WERI-Rb-1 (cell line): ENCODE data around the gene NRXN2.

Source experiments
- DNase-seq: peaks from one replicate; pipeline ENCODE4 v3.0.0-alpha.2; 2020
- H3K27ac ChIP-seq: fragments of 250-450 bp; sonication (Bioruptor Pico); 2 replicates; pipeline ENCODE4 v1.5.1; 2020; ENCODE audit warnings: mild to moderate bottlenecking, moderate library complexity
- H3K27me3 ChIP-seq: fragments of 250-450 bp; sonication (Bioruptor Pico); 2 replicates; pipeline ENCODE4 v1.5.1; 2021; ENCODE audit warnings: mild to moderate bottlenecking, low read depth, moderate library complexity; ENCODE audit not compliant: insufficient read depth, severe bottlenecking
- H3K36me3 ChIP-seq: fragments of 250-450 bp; sonication (Bioruptor Pico); 2 replicates; pipeline ENCODE4 v1.5.1; 2020; ENCODE audit warnings: mild to moderate bottlenecking, moderate library complexity
- H3K4me3 ChIP-seq: 2 replicates; pipeline ENCODE4 v1.5.1; 2011; ENCODE audit warnings: low read depth, mild to moderate bottlenecking, control low read depth, low read length
- H3K9me3 ChIP-seq: fragments of 250-450 bp; sonication (Bioruptor Pico); 2 replicates; pipeline ENCODE4 v1.5.1; 2021; ENCODE audit warnings: mild to moderate bottlenecking, moderate library complexity; ENCODE audit not compliant: severe bottlenecking
- TF ChIP-seq, protein P1 (sequence below): IDR thresholded peaks from 2 replicates; pipeline ENCODE4 v1.5.1; 2011; ENCODE audit warnings: low read depth, mild to moderate bottlenecking, control low read depth, inconsistent platforms, low read length

Gene NRXN2

DNA sequence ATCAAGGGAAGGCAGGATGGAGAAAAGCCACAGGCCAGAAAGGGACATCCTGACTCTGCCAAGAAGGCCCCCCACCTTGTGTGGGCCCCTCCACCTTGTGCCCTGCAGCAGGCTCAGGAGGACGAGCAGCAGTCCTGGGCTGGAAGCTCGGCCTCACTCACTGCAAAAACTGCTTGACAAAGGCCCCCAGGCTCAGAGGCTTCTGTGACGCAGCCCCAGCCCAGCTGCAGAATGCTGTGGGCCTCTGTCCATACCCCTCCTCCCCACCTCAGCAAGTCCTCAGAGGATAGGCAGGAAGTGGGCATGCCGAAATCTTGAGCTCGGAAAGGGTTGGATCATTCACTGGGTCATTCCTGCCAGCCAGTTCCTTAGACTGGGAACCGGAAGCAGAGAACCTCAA is 61.9 kb downstream of the NRXN2 start:
- no peaks in the 10 kb centered on the region for H3K36me3 ChIP-seq
- no peak overlapping the region for H3K4me3 ChIP-seq
- H3K27ac ChIP-seq, result no peak overlapping the region
- H3K9me3 ChIP-seq, result no peaks in the 10 kb centered on the region
- DNase-seq, result no peak
- TF ChIP-seq, protein P1, sequence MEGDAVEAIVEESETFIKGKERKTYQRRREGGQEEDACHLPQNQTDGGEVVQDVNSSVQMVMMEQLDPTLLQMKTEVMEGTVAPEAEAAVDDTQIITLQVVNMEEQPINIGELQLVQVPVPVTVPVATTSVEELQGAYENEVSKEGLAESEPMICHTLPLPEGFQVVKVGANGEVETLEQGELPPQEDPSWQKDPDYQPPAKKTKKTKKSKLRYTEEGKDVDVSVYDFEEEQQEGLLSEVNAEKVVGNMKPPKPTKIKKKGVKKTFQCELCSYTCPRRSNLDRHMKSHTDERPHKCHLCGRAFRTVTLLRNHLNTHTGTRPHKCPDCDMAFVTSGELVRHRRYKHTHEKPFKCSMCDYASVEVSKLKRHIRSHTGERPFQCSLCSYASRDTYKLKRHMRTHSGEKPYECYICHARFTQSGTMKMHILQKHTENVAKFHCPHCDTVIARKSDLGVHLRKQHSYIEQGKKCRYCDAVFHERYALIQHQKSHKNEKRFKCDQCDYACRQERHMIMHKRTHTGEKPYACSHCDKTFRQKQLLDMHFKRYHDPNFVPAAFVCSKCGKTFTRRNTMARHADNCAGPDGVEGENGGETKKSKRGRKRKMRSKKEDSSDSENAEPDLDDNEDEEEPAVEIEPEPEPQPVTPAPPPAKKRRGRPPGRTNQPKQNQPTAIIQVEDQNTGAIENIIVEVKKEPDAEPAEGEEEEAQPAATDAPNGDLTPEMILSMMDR, result no peak
- no peaks in the 10 kb centered on the region for H3K27me3 ChIP-seq

DNA sequence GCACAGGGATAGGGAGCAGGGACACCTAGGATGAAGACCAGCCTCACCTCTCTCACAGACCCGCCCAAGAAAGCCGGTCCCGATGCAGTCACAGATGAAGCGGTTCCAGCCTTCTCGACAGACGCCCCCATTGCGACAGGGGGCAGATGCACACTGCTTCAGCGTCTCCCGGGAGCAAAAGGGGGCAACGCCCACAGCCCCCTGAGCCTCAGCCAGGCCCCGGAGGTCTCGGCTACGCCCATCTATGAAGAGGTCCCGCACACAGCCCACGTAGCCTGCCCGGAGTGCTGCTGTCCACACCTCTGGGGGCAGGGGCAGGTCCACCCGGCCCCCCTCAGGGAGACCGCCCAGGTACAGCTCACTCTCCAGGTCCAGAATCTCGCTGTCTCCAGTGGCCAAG is 62.3 kb downstream of the NRXN2 start:
- H3K9me3 ChIP-seq, result no peaks in the 10 kb centered on the region
- no peaks in the 10 kb centered on the region for H3K27me3 ChIP-seq
- DNase-seq, result no peak
- no peak overlapping the region for H3K27ac ChIP-seq
- TF ChIP-seq, protein P1, result no peak
- no peaks in the 10 kb centered on the region for H3K36me3 ChIP-seq
- no peak overlapping the region for H3K4me3 ChIP-seq

DNA sequence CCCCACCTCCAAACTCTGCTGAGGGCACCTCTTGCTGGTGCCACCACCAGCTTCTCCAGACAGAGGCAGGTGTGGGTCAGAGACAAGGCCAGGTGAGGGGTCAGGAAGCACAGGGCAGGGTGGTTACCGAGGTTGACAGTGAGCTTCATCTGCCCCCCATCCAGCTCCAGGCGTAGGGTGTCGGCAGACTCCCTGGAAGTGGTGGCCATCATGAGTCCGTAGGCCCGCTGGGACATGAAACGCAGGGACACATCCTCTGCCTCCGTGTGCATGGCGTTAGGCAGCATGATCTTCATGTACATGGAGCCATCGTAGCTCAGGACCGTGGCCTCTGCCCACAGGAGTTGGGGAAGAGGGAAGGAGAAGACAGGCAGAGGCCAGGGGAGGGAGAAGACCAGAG is 62.8 kb downstream of the NRXN2 start:
- TF ChIP-seq, protein P1, result no peak
- no peaks in the 10 kb centered on the region for H3K9me3 ChIP-seq
- no peak overlapping the region for H3K27ac ChIP-seq
- H3K36me3 ChIP-seq, result no peaks in the 10 kb centered on the region
- no peaks in the 10 kb centered on the region for H3K27me3 ChIP-seq
- H3K4me3 ChIP-seq, result no peak overlapping the region
- no peak for DNase-seq

DNA sequence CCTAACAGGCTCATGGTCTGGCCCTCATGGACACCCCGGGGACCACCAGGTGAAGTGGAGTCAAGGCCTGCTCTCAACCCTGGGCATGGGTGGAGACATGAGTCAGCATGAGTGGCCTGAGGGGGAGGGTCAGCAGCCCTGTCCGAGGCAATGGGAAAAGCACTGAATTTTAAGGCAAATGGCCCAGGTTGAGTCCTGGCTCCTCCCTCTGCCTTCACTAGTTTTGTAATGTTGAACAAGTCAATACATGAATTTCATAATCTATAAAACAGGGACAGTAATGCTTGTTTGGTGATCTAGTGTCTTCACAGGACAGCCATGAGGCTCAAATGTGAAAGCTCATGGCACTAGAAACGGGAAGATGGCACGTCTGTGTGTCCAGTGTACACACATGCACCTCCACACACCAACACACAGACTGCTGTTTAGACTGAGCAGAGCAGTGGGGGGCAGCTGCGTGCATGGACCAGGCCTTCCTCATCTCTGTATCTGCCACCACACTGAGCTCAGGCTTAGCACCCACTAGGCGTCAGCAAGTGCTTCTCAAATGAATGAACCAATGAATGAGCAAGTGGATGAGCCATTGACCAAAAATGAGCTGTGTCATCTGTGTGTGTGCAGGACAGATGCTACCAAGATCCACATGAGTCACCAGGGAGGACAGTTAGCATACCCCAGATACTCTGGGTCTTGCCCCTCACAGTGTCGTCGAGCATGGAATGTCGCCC is 63.4 kb downstream of the NRXN2 start:
- DNase-seq, result no peak
- Histone ChIP-seq H3K27ac (no peak overlapping the region), H3K36me3 (no peaks in the 10 kb centered on the region), H3K4me3 (no peak overlapping the region), H3K9me3 (no peaks in the 10 kb centered on the region), H3K27me3 (no peaks in the 10 kb centered on the region)
- TF ChIP-seq, protein P1, result no peak

DNA sequence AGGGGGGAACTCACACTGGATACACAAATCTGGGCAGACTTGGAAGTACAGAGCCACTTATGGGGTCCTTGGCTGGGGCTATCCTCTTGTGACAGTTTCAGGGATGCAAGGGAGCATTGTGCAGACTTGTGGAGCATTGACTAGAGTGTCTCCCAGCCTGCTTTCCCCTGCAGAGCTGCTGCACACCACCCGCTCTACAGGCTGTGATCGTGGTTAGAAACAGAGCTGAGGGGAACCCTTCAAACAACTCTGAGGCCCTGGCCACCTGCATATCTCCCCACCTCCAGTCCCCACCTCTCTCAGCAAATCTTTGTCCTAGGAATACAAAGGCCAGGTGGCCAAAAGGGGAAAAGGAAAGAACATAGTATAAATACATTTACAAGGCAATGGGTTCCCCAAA is 64.7 kb downstream of the NRXN2 start:
- Histone ChIP-seq H3K4me3 (no peak overlapping the region), H3K27ac (no peak overlapping the region), H3K9me3 (no peaks in the 10 kb centered on the region), H3K27me3 (no peaks in the 10 kb centered on the region), H3K36me3 (no peaks in the 10 kb centered on the region)
- TF ChIP-seq, protein P1, result no peak
- DNase-seq, result no peak

DNA sequence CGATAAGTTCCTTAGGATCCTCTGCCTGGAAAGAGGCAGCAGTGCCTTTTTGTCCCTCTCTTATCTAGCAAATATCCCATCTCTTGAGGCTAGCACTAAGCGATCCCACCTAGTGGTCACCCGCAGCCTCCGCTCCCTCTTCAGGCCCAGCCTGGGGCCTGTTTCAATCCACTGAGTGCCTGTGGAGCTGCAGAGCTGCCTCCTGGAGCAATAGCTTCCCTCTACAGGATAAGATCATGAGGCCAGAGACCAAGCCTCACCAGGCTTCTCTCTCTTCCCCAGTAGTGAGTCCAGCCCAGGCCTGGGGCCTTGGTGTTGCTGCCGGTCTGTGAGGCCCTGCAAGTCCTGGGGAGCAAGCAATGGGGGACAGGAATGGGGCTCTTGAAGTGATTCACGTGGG is 66.1 kb downstream of the NRXN2 start:
- TF ChIP-seq, protein P1, result peak; percentile 67
- H3K9me3 ChIP-seq, result no peaks in the 10 kb centered on the region
- peak; percentile 63 for DNase-seq

More for the DNA sequence above, 66.1 kb downstream of the NRXN2 start:
- Histone ChIP-seq H3K4me3 (no peak overlapping the region), H3K36me3 (no peaks in the 10 kb centered on the region), H3K27ac (no peak overlapping the region), H3K27me3 (no peaks in the 10 kb centered on the region)
